IPS-18c (cell line): ENCODE data around the gene GFOD2.
"Not testable (repeated sequence)": the region's sequence is repeated elsewhere in the genome, so short reads cannot be mapped to it uniquely, and the experiment has no call there.

Source experiments
- H3K4me3 ChIP-seq: 2 replicates; pipeline ENCODE4 v1.7.0; 2013; ENCODE audit warnings: low read depth, mild to moderate bottlenecking, low read length, moderate library complexity; ENCODE audit not compliant: insufficient read depth
- H3K9me3 ChIP-seq: one replicate; pipeline ENCODE4 v1.6.1; 2013; ENCODE audit warnings: mild to moderate bottlenecking, low read length, moderate library complexity; ENCODE audit not compliant: control insufficient read depth, insufficient read depth

Gene GFOD2

GRCh38 chr16:67719048-67719777 is at the start of gene GFOD2:
TSS of gene GFOD2 (minus strand) at chr16:67719316. CDS start at chr16:67685715, 33,601 bp downstream.
- no peaks in the 10 kb centered on the region for H3K9me3 ChIP-seq

GRCh38 chr16:67767953-67768352 is 48.8 kb upstream of the GFOD2 start:
- Histone ChIP-seq H3K9me3 (no peaks in the 10 kb centered on the region), H3K4me3 (no peak overlapping the region)

More at GRCh38 chr16:67719048-67719777, at the start of gene GFOD2:
- peak within 1 kb of the TSS; percentile 85 for H3K4me3 ChIP-seq

GRCh38 chr16:67766291-67766690 is 47.2 kb upstream of the GFOD2 start:
- no peak overlapping the region for H3K4me3 ChIP-seq

GRCh38 chr16:67764158-67764667 is 45.1 kb upstream of the GFOD2 start:
- Histone ChIP-seq H3K9me3 (no peaks in the 10 kb centered on the region), H3K4me3 (no peak overlapping the region)

More at GRCh38 chr16:67766291-67766690, 47.2 kb upstream of the GFOD2 start:
- no peaks in the 10 kb centered on the region for H3K9me3 ChIP-seq

- H3K9me3 ChIP-seq, result no peaks in the 10 kb centered on the region
- H3K4me3 ChIP-seq, result no peak overlapping the region
Observed at GRCh38 chr16:67763066-67763465, 44.0 kb upstream of the GFOD2 start.

GRCh38 chr16:67762385-67762784 is 43.3 kb upstream of the GFOD2 start:
- Histone ChIP-seq H3K4me3 (no peak overlapping the region), H3K9me3 (no peaks in the 10 kb centered on the region)

GRCh38 chr16:67761924-67762323 is 42.8 kb upstream of the GFOD2 start:
- H3K4me3 ChIP-seq, result no peak overlapping the region
- no peaks in the 10 kb centered on the region for H3K9me3 ChIP-seq

GRCh38 chr16:67760956-67761230 is 41.8 kb upstream of the GFOD2 start:
- no peak overlapping the region for H3K4me3 ChIP-seq

GRCh38 chr16:67760206-67760955 is 41.3 kb upstream of the GFOD2 start:
- Histone ChIP-seq H3K4me3 (no peak overlapping the region), H3K9me3 (no peaks in the 10 kb centered on the region)

More at GRCh38 chr16:67760956-67761230, 41.8 kb upstream of the GFOD2 start:
- H3K9me3 ChIP-seq, result no peaks in the 10 kb centered on the region

- no peak overlapping the region for H3K4me3 ChIP-seq
- no peaks in the 10 kb centered on the region for H3K9me3 ChIP-seq
Observed at GRCh38 chr16:67758966-67759365, 39.9 kb upstream of the GFOD2 start.

- Histone ChIP-seq H3K4me3 (no peak overlapping the region), H3K9me3 (no peaks in the 10 kb centered on the region)
Observed at GRCh38 chr16:67758006-67758405, 38.9 kb upstream of the GFOD2 start.

GRCh38 chr16:67752641-67753040 is 33.5 kb upstream of the GFOD2 start:
- H3K4me3 ChIP-seq, result no peak overlapping the region
- no peaks in the 10 kb centered on the region for H3K9me3 ChIP-seq

GRCh38 chr16:67751331-67751730 is 32.2 kb upstream of the GFOD2 start:
- H3K9me3 ChIP-seq, result not testable (repeated sequence)

GRCh38 chr16:67750466-67750865 is 31.4 kb upstream of the GFOD2 start:
- Histone ChIP-seq H3K9me3 (no peaks in the 10 kb centered on the region), H3K4me3 (no peak overlapping the region)

More at GRCh38 chr16:67751331-67751730, 32.2 kb upstream of the GFOD2 start:
- not testable (repeated sequence) for H3K4me3 ChIP-seq

- Histone ChIP-seq H3K4me3 (no peak overlapping the region), H3K9me3 (no peaks in the 10 kb centered on the region)
Observed at GRCh38 chr16:67749436-67750078, 30.4 kb upstream of the GFOD2 start.

- Histone ChIP-seq H3K4me3 (no peak overlapping the region), H3K9me3 (no peaks in the 10 kb centered on the region)
Observed at GRCh38 chr16:67748834-67749233, 29.7 kb upstream of the GFOD2 start.

- Histone ChIP-seq H3K4me3 (no peak overlapping the region), H3K9me3 (no peaks in the 10 kb centered on the region)
Observed at GRCh38 chr16:67746846-67747245, 27.7 kb upstream of the GFOD2 start.

GRCh38 chr16:67741118-67741517 is 22.0 kb upstream of the GFOD2 start:
- peaks cover 2% of the 10 kb centered on the region for H3K9me3 ChIP-seq
- H3K4me3 ChIP-seq, result no peak overlapping the region
